Measurements from ENCODE around the gene ACSL5. TPM values are rescaled to one million over a fixed set of nuclear protein-coding genes. Genes with fewer than 3 reads are reported as not detected.
A peak's percentile ranks its signal among the peaks of the same experiment; 100 is the strongest.

ACSL5 gene
- total RNA-seq, 4 donors from 2014 or later, result 91.6 to 315 (median 178) TPM

GRCh38 chr10:112379635-112380296 is 5.8 kb downstream of the ACSL5 start:
- peak; percentile 49 for DNase-seq
- intact Hi-C loops (cut with DNase I; ENCODE audit: low total_unique reads), result no loop called here
- H3K36me3 ChIP-seq, result no peaks in the 10 kb centered on the region
- TF ChIP-seq CTCF (IDR thresholded peaks at IDR 0.05), result no peak
- no peak for TF ChIP-seq POLR2AphosphoS5 (IDR thresholded peaks at IDR 0.05)
- TF ChIP-seq POLR2A (IDR thresholded peaks at IDR 0.05), result no peak
- TF ChIP-seq EP300 (IDR thresholded peaks at IDR 0.05; ENCODE audit: low read depth), result no peak
- no peaks in the 10 kb centered on the region for H3K27me3 ChIP-seq
- H3K4me3 ChIP-seq, result no peak overlapping the region
- 73% methylated on average over 8 of the region's 8 CpGs; no CpG with 5 or more reads in 1 of the 2 donors for WGBS, 2 donors (ENCODE audit: low coverage in 1 of 2)
- H3K9me3 ChIP-seq, result no peaks in the 10 kb centered on the region
- peak overlapping the region in 2 of 4 donors; percentile 36 to 60 for H3K27ac ChIP-seq
- H3K4me1 ChIP-seq, result peaks cover 0 to 61% (median 49%) of the 10 kb centered on the region in 4 donors
- in situ Hi-C loops (cut with MboI; ENCODE audit: low pct_ligation_motif_present in 1 of 4, low pct_unique_long_range_greater_than_20kb in 1 of 4, low sequenced_read_pairs in 3 of 4), result no loop called here

- no peak for TF ChIP-seq EP300 (IDR thresholded peaks at IDR 0.05; ENCODE audit: low read depth)
- no peak for TF ChIP-seq POLR2AphosphoS5 (IDR thresholded peaks at IDR 0.05)
- no peak for TF ChIP-seq CTCF (IDR thresholded peaks at IDR 0.05)
- no peak for TF ChIP-seq POLR2A (IDR thresholded peaks at IDR 0.05)
- 46 to 64% methylated on average over 6 to 9 of the region's 9 CpGs for WGBS, 2 donors (ENCODE audit: low coverage in 1 of 2)
- Histone ChIP-seq H3K27me3 (no peaks in the 10 kb centered on the region), H3K4me3 (no peak overlapping the region), H3K4me1 (peaks cover 0 to 71% (median 44%) of the 10 kb centered on the region in 4 donors), H3K36me3 (no peaks in the 10 kb centered on the region), H3K9me3 (no peaks in the 10 kb centered on the region), H3K27ac (peak overlapping the region; percentile 73 to 78 (median 78))
- intact Hi-C loops (cut with DNase I; ENCODE audit: low total_unique reads) (no loop called here), in situ Hi-C loops (cut with MboI; ENCODE audit: low pct_ligation_motif_present in 1 of 4, low pct_unique_long_range_greater_than_20kb in 1 of 4, low sequenced_read_pairs in 3 of 4) (no loop called here)
- no peak for DNase-seq
These were observed 8.8 kb downstream of the ACSL5 start for GRCh38 chr10:112382515-112383235.

GRCh38 chr10:112383325-112383724 is 9.4 kb downstream of the ACSL5 start:
- WGBS, 2 donors (ENCODE audit: low coverage in 1 of 2), result 29 to 34% methylated on average over 3 of the region's 3 CpGs
- intact Hi-C loops (cut with DNase I; ENCODE audit: low total_unique reads) (no loop called here), in situ Hi-C loops (cut with MboI; ENCODE audit: low pct_ligation_motif_present in 1 of 4, low pct_unique_long_range_greater_than_20kb in 1 of 4, low sequenced_read_pairs in 3 of 4) (no loop called here)
- Histone ChIP-seq H3K36me3 (no peaks in the 10 kb centered on the region), H3K4me1 (peaks cover 0 to 74% (median 44%) of the 10 kb centered on the region in 4 donors), H3K9me3 (no peaks in the 10 kb centered on the region), H3K4me3 (peak overlapping the region in 1 of 4 donors; percentile 9), H3K27me3 (no peaks in the 10 kb centered on the region), H3K27ac (peak overlapping the region; percentile 73 to 78 (median 78))
- DNase-seq, result peak; percentile 72
- peak; percentile 30 for TF ChIP-seq EP300 (IDR thresholded peaks at IDR 0.05; ENCODE audit: low read depth)
- TF ChIP-seq POLR2A (IDR thresholded peaks at IDR 0.05), result peak; percentile 37
- TF ChIP-seq POLR2AphosphoS5 (IDR thresholded peaks at IDR 0.05), result peak in 2 of 3 donors; percentile 52 to 82
- no peak for TF ChIP-seq CTCF (IDR thresholded peaks at IDR 0.05)

- TF ChIP-seq POLR2A (IDR thresholded peaks at IDR 0.05), result no peak
- TF ChIP-seq EP300 (IDR thresholded peaks at IDR 0.05; ENCODE audit: low read depth), result no peak
- no peak for TF ChIP-seq CTCF (IDR thresholded peaks at IDR 0.05)
- WGBS, 2 donors (ENCODE audit: low coverage in 1 of 2), result 51 to 61% methylated on average over 2 of the region's 2 CpGs
- in situ Hi-C loops (cut with MboI; ENCODE audit: low pct_ligation_motif_present in 1 of 4, low pct_unique_long_range_greater_than_20kb in 1 of 4, low sequenced_read_pairs in 3 of 4) (no loop called here), intact Hi-C loops (cut with DNase I; ENCODE audit: low total_unique reads) (no loop called here)
- Histone ChIP-seq H3K9me3 (no peaks in the 10 kb centered on the region), H3K27ac (peak overlapping the region; percentile 73 to 78 (median 78)), H3K4me1 (peaks cover under 1 to 82% (median 48%) of the 10 kb centered on the region in 4 donors), H3K27me3 (no peaks in the 10 kb centered on the region), H3K36me3 (no peaks in the 10 kb centered on the region), H3K4me3 (no peak overlapping the region)
- DNase-seq, result no peak
These were observed 10.2 kb downstream of the ACSL5 start for GRCh38 chr10:112384141-112384540.

Measured in transverse colon (tissue), 4 donors.